Brain microvascular endothelial cell (primary cell): ENCODE measurements around the gene IL1RN.

Experiments
- DNase-seq: peaks from one replicate; pipeline ENCODE4 v3.0.0-alpha.2; 2020
- H3K27ac ChIP-seq: fragments of 250-450 bp; sonication (Bioruptor Pico); 2 replicates; pipeline ENCODE4 v1.5.1; 2020; ENCODE audit warnings: mild to moderate bottlenecking, moderate library complexity
- H3K27me3 ChIP-seq: fragments of 250-450 bp; sonication (Bioruptor Pico); replicated peaks from 2 replicates; pipeline ENCODE4 v1.5.1; 2020; ENCODE audit warnings: mild to moderate bottlenecking
- H3K36me3 ChIP-seq: fragments of 250-450 bp; sonication (Bioruptor Pico); replicated peaks from 2 replicates; pipeline ENCODE4 v1.5.1; 2020; ENCODE audit warnings: mild to moderate bottlenecking
- H3K4me3 ChIP-seq: 2 replicates; pipeline ENCODE4 v1.5.1; 2011; ENCODE audit warnings: low read depth, mild to moderate bottlenecking, control low read depth, low read length, moderate library complexity
- in situ Hi-C: cut with HindIII; loops from 2 replicates; pipeline ENCODE4 v1.10.0; 2017; ENCODE audit warnings: low sequenced_read_pairs, low pct_ligation_motif_present
- TF ChIP-seq, protein P1 (sequence below): IDR thresholded peaks from 2 replicates; pipeline ENCODE4 v1.5.1; 2011; ENCODE audit warnings: low read depth, mild to moderate bottlenecking, moderate library complexity, low read length, control low read depth, inconsistent platforms; ENCODE audit errors: missing control alignments

The IL1RN gene

GRCh38 chr2:113114996-113115395, 12.4 kb upstream of the IL1RN start:
- Histone ChIP-seq H3K36me3 (no peaks in the 10 kb centered on the region), H3K27ac (no peak overlapping the region), H3K4me3 (no peak overlapping the region), H3K27me3 (no peaks in the 10 kb centered on the region)
- in situ Hi-C loops: no loop called here
- TF ChIP-seq, protein P1, sequence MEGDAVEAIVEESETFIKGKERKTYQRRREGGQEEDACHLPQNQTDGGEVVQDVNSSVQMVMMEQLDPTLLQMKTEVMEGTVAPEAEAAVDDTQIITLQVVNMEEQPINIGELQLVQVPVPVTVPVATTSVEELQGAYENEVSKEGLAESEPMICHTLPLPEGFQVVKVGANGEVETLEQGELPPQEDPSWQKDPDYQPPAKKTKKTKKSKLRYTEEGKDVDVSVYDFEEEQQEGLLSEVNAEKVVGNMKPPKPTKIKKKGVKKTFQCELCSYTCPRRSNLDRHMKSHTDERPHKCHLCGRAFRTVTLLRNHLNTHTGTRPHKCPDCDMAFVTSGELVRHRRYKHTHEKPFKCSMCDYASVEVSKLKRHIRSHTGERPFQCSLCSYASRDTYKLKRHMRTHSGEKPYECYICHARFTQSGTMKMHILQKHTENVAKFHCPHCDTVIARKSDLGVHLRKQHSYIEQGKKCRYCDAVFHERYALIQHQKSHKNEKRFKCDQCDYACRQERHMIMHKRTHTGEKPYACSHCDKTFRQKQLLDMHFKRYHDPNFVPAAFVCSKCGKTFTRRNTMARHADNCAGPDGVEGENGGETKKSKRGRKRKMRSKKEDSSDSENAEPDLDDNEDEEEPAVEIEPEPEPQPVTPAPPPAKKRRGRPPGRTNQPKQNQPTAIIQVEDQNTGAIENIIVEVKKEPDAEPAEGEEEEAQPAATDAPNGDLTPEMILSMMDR: no peak
- no peak for DNase-seq

GRCh38 chr2:113116100-113116958, 11.1 kb upstream of the IL1RN start:
- Histone ChIP-seq H3K4me3 (no peak overlapping the region), H3K27ac (no peak overlapping the region), H3K36me3 (no peaks in the 10 kb centered on the region), H3K27me3 (no peaks in the 10 kb centered on the region)
- in situ Hi-C loops: no loop called here
- TF ChIP-seq, protein P1: no peak
- no peak for DNase-seq

DNA sequence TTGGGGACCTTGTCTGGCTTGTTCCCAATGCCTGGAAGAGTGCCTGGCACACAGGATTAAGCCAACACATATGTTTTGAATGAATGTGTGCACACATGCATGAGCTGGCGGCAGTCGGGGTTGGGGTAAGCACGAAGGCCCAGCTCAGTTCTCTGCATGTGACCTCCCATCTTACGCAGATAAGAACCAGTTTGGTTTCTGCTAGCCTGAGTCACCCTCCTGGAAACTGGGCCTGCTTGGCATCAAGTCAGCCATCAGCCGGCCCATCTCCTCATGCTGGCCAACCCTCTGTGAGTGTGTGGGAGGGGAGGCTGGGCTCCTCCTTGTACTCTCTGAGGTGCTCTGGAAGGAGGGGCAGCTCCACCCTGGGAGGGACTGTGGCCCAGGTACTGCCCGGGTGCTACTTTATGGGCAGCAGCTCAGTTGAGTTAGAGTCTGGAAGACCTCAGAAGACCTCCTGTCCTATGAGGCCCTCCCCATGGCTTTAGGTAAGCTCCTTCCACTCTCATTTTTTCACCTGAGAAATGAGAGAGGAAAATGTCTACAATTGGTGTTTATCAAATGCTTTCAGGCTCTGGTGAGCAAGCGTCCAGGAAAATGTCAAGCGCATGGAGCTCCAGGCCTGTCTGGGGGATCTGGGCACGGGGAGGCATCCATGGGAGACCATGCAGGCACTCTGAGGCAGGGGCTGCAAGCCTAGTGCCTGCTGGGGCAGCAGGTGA, 9.7 kb upstream of the IL1RN start:
- no peak overlapping the region for H3K4me3 ChIP-seq
- DNase-seq: peak; percentile 78
- in situ Hi-C loops: no loop called here

GRCh38 chr2:113118263-113118657, 9.1 kb upstream of the IL1RN start:
- TF ChIP-seq, protein P1: no peak
- no peak for DNase-seq
- in situ Hi-C loops: no loop called here
- no peak overlapping the region for H3K27ac ChIP-seq
- H3K36me3 ChIP-seq: no peaks in the 10 kb centered on the region
- no peak overlapping the region for H3K4me3 ChIP-seq
- H3K27me3 ChIP-seq: no peaks in the 10 kb centered on the region

More for the DNA sequence above, 9.7 kb upstream of the IL1RN start:
- H3K36me3 ChIP-seq: no peaks in the 10 kb centered on the region
- no peak overlapping the region for H3K27ac ChIP-seq
- TF ChIP-seq, protein P1: no peak
- no peaks in the 10 kb centered on the region for H3K27me3 ChIP-seq

DNA sequence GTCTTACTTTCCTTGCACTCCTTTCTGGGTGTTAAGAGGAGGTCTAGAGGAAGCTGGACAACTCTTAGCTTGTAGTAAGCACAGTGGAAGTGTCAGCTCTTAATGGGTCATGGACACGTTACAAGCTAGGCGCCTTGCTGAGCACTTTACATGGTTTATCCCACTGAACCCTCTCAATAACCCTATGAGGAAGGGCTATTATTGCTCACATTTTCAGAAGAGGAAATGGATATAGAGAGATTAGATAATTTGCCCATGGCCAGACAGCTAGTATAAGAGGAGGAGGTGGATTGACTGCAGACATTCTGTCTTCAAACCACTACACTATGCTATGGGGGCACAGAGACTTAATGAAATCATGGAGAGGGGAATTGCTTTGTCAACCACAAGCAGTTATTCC, 8.3 kb upstream of the IL1RN start:
- in situ Hi-C loops: no loop called here
- Histone ChIP-seq H3K4me3 (no peak overlapping the region), H3K27ac (no peak overlapping the region), H3K27me3 (no peaks in the 10 kb centered on the region), H3K36me3 (no peaks in the 10 kb centered on the region)
- DNase-seq: no peak
- TF ChIP-seq, protein P1: no peak
